Esophagus muscularis mucosa (tissue), 4 donors: ENCODE data around the gene LRRC4C. TPM values are rescaled to one million over a fixed set of nuclear protein-coding genes. Genes with fewer than 3 reads are reported as not detected.

Source experiments
- DNase-seq: peaks from one replicate; pipeline ENCODE4 v3.0.0-alpha.2; 2017; ENCODE audit errors: extremely low spot score
- H3K27ac ChIP-seq, 4 donors: fragments of 200-600 bp; sonication (generic); replicated peaks in 1 of 4; 1 replicate in 3 of 4; 2 replicates in 1 of 4; pipeline ENCODE4 v1.5.1; 2016 to 2019; ENCODE audit warnings: mild to moderate bottlenecking in 1 of 4
- H3K27me3 ChIP-seq, 4 donors: fragments of 200-600 bp; sonication (generic); one replicate each; pipeline versions ENCODE4 v1.5.1 to v1.6.0; 2016 to 2019
- H3K36me3 ChIP-seq, 4 donors: fragments of 200-600 bp; sonication (generic); one replicate each; pipeline ENCODE4 v1.5.1; 2016 to 2019
- H3K4me1 ChIP-seq, 4 donors: fragments of 200-600 bp; sonication (generic); one replicate each; pipeline ENCODE4 v1.5.1; 2016 to 2019
- H3K4me3 ChIP-seq, 4 donors: fragments of 200-600 bp; sonication (generic); 1 replicate in 2 of 4; 2 replicates in 2 of 4; pipeline ENCODE4 v1.5.1; 2016 to 2019; ENCODE audit warnings: mild to moderate bottlenecking in 4 of 4, moderate library complexity in 1 of 4
- H3K9me3 ChIP-seq, 4 donors: fragments of 200-600 bp; sonication (generic); 1 replicate in 3 of 4; 2 replicates in 1 of 4; pipeline ENCODE4 v1.5.1; 2016 to 2019
- CTCF ChIP-seq, 3 experiments: fragments of 200-600 bp in 2 of 3; fragments of 450-650 bp in 1 of 3; sonication (generic) in 2 of 3; IDR thresholded peaks; one replicate each; pipeline ENCODE4 v1.5.1; 2017 to 2019; ENCODE audit warnings: antibody characterized with exemption in 3 of 3, mild to moderate bottlenecking in 2 of 3, moderate library complexity in 1 of 3
- EP300 ChIP-seq: sonication (generic); formaldehyde crosslinking; IDR thresholded peaks from one replicate; pipeline ENCODE4 v1.6.1; 2017; ENCODE audit warnings: antibody characterized with exemption
- POLR2A ChIP-seq: fragments of 450-650 bp; IDR thresholded peaks from one replicate; pipeline ENCODE4 v1.6.1; 2017; ENCODE audit warnings: antibody characterized with exemption, moderate library complexity, mild to moderate bottlenecking, low read depth
- POLR2AphosphoS5 ChIP-seq, 2 donors: sonication (generic); formaldehyde crosslinking; IDR thresholded peaks; one replicate each; pipeline ENCODE4 v1.6.1; 2017; ENCODE audit warnings: antibody characterized with exemption in 2 of 2
- WGBS: methylation state at CpG from one replicate; pipeline ENCODE4 v1.1.5; 2018; 5-methylcytosine and 5-hydroxymethylcytosine counted together
- intact Hi-C: fragments of 100-400 bp; cut with DNase I; formaldehyde crosslinking; loops from one replicate; pipeline ENCODE4 v1.15.1; 2023
- total RNA-seq, 4 donors: library from RNA; depleted of rRNA; stranded (reverse); fragments of >200 nt; gene quantifications; one replicate each; pipeline versions ENCODE4 v1.1.0 to v1.2.1, GENCODE V29; 2016

The LRRC4C gene
- total RNA-seq, 4 donors from 2014 or later: 1.2 to 4.0 (median 2.2) TPM

GRCh38 chr11:41047229-41047628 is 412.2 kb downstream of the LRRC4C start:
- intact Hi-C loops: no loop called here
- TF ChIP-seq EP300 (no peak), POLR2AphosphoS5 (IDR thresholded peaks at IDR 0.05) (no peak), CTCF (IDR thresholded peaks at IDR 0.05) (no peak), POLR2A (no peak)
- H3K27ac ChIP-seq: no peak overlapping the region

GRCh38 chr11:41045266-41045665 is 414.2 kb downstream of the LRRC4C start:
- intact Hi-C loops: no loop called here
- no peak overlapping the region for H3K4me3 ChIP-seq
- H3K36me3 ChIP-seq: no peaks in the 10 kb centered on the region
- 81% methylated on average over 5 of the region's 5 CpGs for WGBS
- no peak overlapping the region for H3K27ac ChIP-seq
- TF ChIP-seq EP300 (no peak), POLR2AphosphoS5 (IDR thresholded peaks at IDR 0.05) (no peak), CTCF (IDR thresholded peaks at IDR 0.05) (no peak), POLR2A (no peak)
- no peaks in the 10 kb centered on the region for H3K27me3 ChIP-seq
- no peaks in the 10 kb centered on the region for H3K4me1 ChIP-seq
- DNase-seq: no peak
- no peaks in the 10 kb centered on the region for H3K9me3 ChIP-seq

More at GRCh38 chr11:41047229-41047628, 412.2 kb downstream of the LRRC4C start:
- Histone ChIP-seq H3K4me3 (no peak overlapping the region), H3K4me1 (no peaks in the 10 kb centered on the region), H3K9me3 (no peaks in the 10 kb centered on the region), H3K36me3 (no peaks in the 10 kb centered on the region), H3K27me3 (no peaks in the 10 kb centered on the region)
- no peak for DNase-seq

GRCh38 chr11:41044747-41045146 is 414.7 kb downstream of the LRRC4C start:
- no peaks in the 10 kb centered on the region for H3K27me3 ChIP-seq
- DNase-seq: no peak
- no peaks in the 10 kb centered on the region for H3K9me3 ChIP-seq
- no peak overlapping the region for H3K27ac ChIP-seq
- TF ChIP-seq EP300 (no peak), POLR2AphosphoS5 (IDR thresholded peaks at IDR 0.05) (no peak), CTCF (IDR thresholded peaks at IDR 0.05) (no peak), POLR2A (no peak)
- intact Hi-C loops: no loop called here
- H3K4me1 ChIP-seq: no peaks in the 10 kb centered on the region
- H3K36me3 ChIP-seq: no peaks in the 10 kb centered on the region
- no peak overlapping the region for H3K4me3 ChIP-seq
- WGBS: 75% methylated on average over 2 of the region's 2 CpGs

GRCh38 chr11:41042688-41043087 is 416.8 kb downstream of the LRRC4C start:
- Histone ChIP-seq H3K4me3 (no peak overlapping the region), H3K27me3 (no peaks in the 10 kb centered on the region), H3K9me3 (no peaks in the 10 kb centered on the region), H3K4me1 (no peaks in the 10 kb centered on the region), H3K27ac (no peak overlapping the region), H3K36me3 (no peaks in the 10 kb centered on the region)
- WGBS: 70% methylated on average over 3 of the region's 3 CpGs
- TF ChIP-seq POLR2AphosphoS5 (IDR thresholded peaks at IDR 0.05) (no peak), EP300 (no peak), POLR2A (no peak), CTCF (IDR thresholded peaks at IDR 0.05) (no peak)
- DNase-seq: no peak
- intact Hi-C loops: no loop called here

GRCh38 chr11:41040474-41040873 is 419.0 kb downstream of the LRRC4C start:
- intact Hi-C loops: no loop called here

More at GRCh38 chr11:41040474-41040873, 419.0 kb downstream of the LRRC4C start:
- Histone ChIP-seq H3K27ac (no peak overlapping the region), H3K27me3 (no peaks in the 10 kb centered on the region), H3K9me3 (no peaks in the 10 kb centered on the region), H3K4me3 (no peak overlapping the region), H3K36me3 (no peaks in the 10 kb centered on the region), H3K4me1 (no peaks in the 10 kb centered on the region)
- no peak for DNase-seq
- TF ChIP-seq CTCF (IDR thresholded peaks at IDR 0.05) (no peak), POLR2AphosphoS5 (IDR thresholded peaks at IDR 0.05) (no peak), POLR2A (no peak), EP300 (no peak)
- WGBS: 50% methylated on average over 1 of the region's 1 CpG
